Naive thymus-derived CD4-positive, alpha-beta T cell (primary cell): ENCODE measurements around the gene VAMP8. TPM values are rescaled to one million over a fixed set of nuclear protein-coding genes. Genes with fewer than 3 reads are reported as not detected.
"Not testable (repeated sequence)": the region's sequence is repeated elsewhere in the genome, so short reads cannot be mapped to it uniquely, and the experiment has no call there.

Experiments used
- ATAC-seq: fragments of 150-1000 bp; cut with Tn5 transposase; 2 replicates; pipeline ENCODE4 v1.10.0; 2021; ENCODE audit warnings: mild to moderate bottlenecking, moderate library complexity
- CTCF ChIA-PET: fragments of 350-600 bp; sonication (Branson Sonifier 250); formaldehyde crosslinking; loops from one replicate; lab custom pipeline; 2021; ENCODE audit warnings: antibody characterized with exemption; lab: Charles Lee
- POLR2A ChIA-PET: fragments of 350-600 bp; sonication (Branson Sonifier 250); formaldehyde crosslinking; loops from one replicate; lab custom pipeline; 2021; ENCODE audit warnings: antibody characterized with exemption, inconsistent platforms; lab: Charles Lee
- DNase-seq, 9 donors: peaks; one replicate each; pipeline versions ENCODE4 v3.0.0 to v3.0.0-alpha.2; 2020 to 2022; ENCODE audit warnings: mixed read lengths in 1 of 9
- H3K27ac ChIP-seq: one replicate; pipeline ENCODE4 v1.7.0; 2013; ENCODE audit warnings: mild to moderate bottlenecking, low read depth, low read length, moderate library complexity
- H3K27me3 ChIP-seq, 2 donors: one replicate each; pipeline ENCODE4 v1.7.0; 2013; ENCODE audit warnings: low read length in 2 of 2, mild to moderate bottlenecking in 2 of 2, moderate library complexity in 2 of 2; ENCODE audit not compliant: control insufficient read depth in 2 of 2, insufficient read depth in 2 of 2
- H3K36me3 ChIP-seq, 3 experiments: 1 replicate in 2 of 3; 2 replicates in 1 of 3; pipeline ENCODE4 v1.7.0; 2013; ENCODE audit warnings: low read length in 3 of 3, mild to moderate bottlenecking in 3 of 3, moderate library complexity in 1 of 3; ENCODE audit not compliant: insufficient read depth in 3 of 3, control insufficient read depth in 2 of 3
- H3K4me1 ChIP-seq, 2 donors: one replicate each; pipeline ENCODE4 v1.7.0; 2013; ENCODE audit warnings: low read length in 2 of 2, mild to moderate bottlenecking in 2 of 2, moderate library complexity in 1 of 2; ENCODE audit not compliant: control insufficient read depth in 2 of 2, insufficient read depth in 2 of 2
- H3K4me3 ChIP-seq: 2 replicates; pipeline ENCODE4 v1.7.0; 2013; ENCODE audit warnings: mild to moderate bottlenecking, low read length
- H3K9me3 ChIP-seq, 3 experiments: 1 replicate in 2 of 3; 2 replicates in 1 of 3; pipeline ENCODE4 v1.7.0; 2013; ENCODE audit warnings: low read length in 3 of 3; ENCODE audit not compliant: control insufficient read depth in 2 of 3
- H3K27ac Mint-ChIP-seq, 9 donors: one replicate each; pipeline ENCODE4 v1.8.0; 2020 to 2022; ENCODE audit warnings: mixed read lengths in 9 of 9, mild to moderate bottlenecking in 8 of 9, moderate library complexity in 5 of 9, inconsistent platforms in 2 of 9
- H3K27me3 Mint-ChIP-seq, 5 donors: one replicate each; pipeline ENCODE4 v1.8.0; 2021 to 2022; ENCODE audit warnings: mixed read lengths in 5 of 5, mild to moderate bottlenecking in 1 of 5
- H3K36me3 Mint-ChIP-seq, 5 donors: one replicate each; pipeline ENCODE4 v1.8.0; 2020 to 2022; ENCODE audit warnings: mixed read lengths in 5 of 5, mild to moderate bottlenecking in 3 of 5, inconsistent platforms in 1 of 5
- H3K4me1 Mint-ChIP-seq, 7 donors: one replicate each; pipeline ENCODE4 v1.8.0; 2020 to 2022; ENCODE audit warnings: mixed read lengths in 7 of 7, mild to moderate bottlenecking in 3 of 7, inconsistent platforms in 1 of 7
- H3K4me3 Mint-ChIP-seq, 10 donors: one replicate each; pipeline ENCODE4 v1.8.0; 2020 to 2022; ENCODE audit warnings: mild to moderate bottlenecking in 10 of 10, mixed read lengths in 10 of 10, moderate library complexity in 6 of 10, inconsistent platforms in 2 of 10
- H3K9me3 Mint-ChIP-seq, 11 donors: one replicate each; pipeline ENCODE4 v1.8.0; 2020 to 2022; ENCODE audit warnings: mixed read lengths in 11 of 11, mild to moderate bottlenecking in 4 of 11, inconsistent platforms in 1 of 11, moderate library complexity in 1 of 11
- intact Hi-C, 2 donors: fragments of 100-400 bp; cut with micrococcal nuclease; formaldehyde crosslinking; loops; one replicate each; pipeline ENCODE4 v1.15.1; 2023
- polyA plus RNA-seq, 2 donors: library from polyadenylated mRNA; unstranded; fragments of 300-500 nt; fragmentation: Illumina TruSeq; gene quantifications; one replicate each; pipeline ENCODE4 v1.2.3, GENCODE V29; 2021
- total RNA-seq, 6 experiments: library from RNA in 5 of 6; stranded (reverse) in 5 of 6; gene quantifications; 1 replicate in 5 of 6; 2 replicates in 1 of 6; pipeline ENCODE4 v1.2.3 and lab custom pipeline; 2021 to 2026

VAMP8 gene
- total and polyA plus RNA-seq, 7 experiments from 2014 or later, result 55.1 to 347 (median 120) TPM

DNA sequence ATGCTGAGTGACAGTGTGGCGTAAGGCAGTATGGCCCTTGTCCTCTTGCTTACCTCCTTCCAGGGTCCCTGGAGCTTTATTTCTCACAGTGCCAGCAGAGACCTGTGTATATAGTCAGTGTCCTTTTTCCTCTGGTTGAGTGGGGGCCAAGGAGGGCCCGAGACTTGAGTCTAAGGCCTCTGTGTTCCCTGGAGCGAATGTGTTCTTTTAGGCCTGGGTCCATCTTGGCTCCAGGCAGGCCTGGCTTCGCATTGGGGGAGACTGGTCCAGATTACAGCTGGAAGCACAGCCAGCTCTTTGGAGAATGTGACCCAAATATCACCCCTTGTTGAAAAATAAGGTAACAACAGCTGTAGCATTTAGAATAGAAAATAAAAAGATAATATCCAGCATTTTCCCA lies 11.8 kb downstream of the VAMP8 start:
- H3K27me3 ChIP-seq, result no peaks in the 10 kb centered on the region
- DNase-seq, result no peak

DNA sequence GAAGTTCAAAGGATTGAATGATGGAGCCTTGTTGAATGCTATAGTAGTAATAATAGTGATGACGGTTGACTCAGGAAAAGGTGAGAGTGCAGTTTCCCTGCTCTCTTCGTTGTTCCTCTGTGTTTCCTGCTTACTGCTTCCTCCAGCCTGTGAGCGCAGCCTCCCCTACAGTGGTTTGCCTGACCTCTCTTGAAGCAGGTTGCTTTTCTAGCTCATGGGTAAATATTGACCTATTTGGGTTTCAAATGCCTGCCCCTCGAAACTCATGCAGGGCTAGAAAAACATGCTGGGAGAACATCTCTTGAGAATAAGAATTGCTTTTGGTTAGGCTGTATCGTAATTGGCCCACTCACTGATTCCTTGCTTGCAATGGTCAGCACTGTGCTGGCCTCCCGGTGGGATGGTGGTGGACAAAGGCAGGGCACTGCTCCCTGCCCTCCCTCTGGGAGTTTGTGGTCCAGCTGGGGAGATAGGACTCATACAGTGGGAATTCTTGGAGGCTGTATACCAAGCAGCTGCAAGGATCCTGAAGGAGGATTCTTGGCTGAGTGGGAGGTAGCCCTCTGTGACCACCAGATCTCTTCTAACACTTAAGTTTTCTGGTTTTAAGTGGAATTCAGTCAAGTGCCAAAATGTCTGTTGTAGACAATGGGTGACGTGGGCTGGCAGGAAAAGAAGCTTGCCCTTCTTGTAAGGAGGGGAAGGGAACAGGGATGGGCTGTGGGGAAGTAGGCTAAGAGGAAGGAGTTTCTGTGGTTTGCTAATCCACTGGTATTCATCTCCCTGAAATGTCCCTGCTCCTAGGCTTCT lies 12.8 kb downstream of the VAMP8 start:
- peaks cover 0 to 4% (median 0%) of the 10 kb centered on the region in 5 donors for H3K36me3 Mint-ChIP-seq
- intact Hi-C loops, result no loop called here
- Histone ChIP-seq H3K27me3 (no peaks in the 10 kb centered on the region), H3K4me3 (no peak overlapping the region), H3K36me3 (no peaks in the 10 kb centered on the region), H3K27ac (no peak overlapping the region), H3K4me1 (peaks cover 14 to 26% of the 10 kb centered on the region in 2 donors), H3K9me3 (no peaks in the 10 kb centered on the region)
- H3K4me1 Mint-ChIP-seq, result peaks cover 39 to 65% (median 49%) of the 10 kb centered on the region in 7 donors
- ATAC-seq, result no peak
- H3K27me3 Mint-ChIP-seq, result no peaks in the 10 kb centered on the region
- POLR2A ChIA-PET, result interaction anchor here (0.8 to 2.1 kb wide), 8 partner anchors 11 to 29 kb away, joined by 3 to 11 read pairs (median 4); partner anchors contain the start of genes C2orf68, GGCX and TMEM150A
- DNase-seq, result no peak
- CTCF ChIA-PET, result interaction anchor here (0.6 kb wide), 1 partner anchor 791 kb away, joined by 3 read pairs; no protein-coding TSS in a partner anchor
- H3K27ac Mint-ChIP-seq, result peak overlapping the region in 5 of 9 donors; percentile 17 to 59 (median 23)
- peak overlapping the region in 1 of 10 donors; percentile 69 for H3K4me3 Mint-ChIP-seq
- peaks cover 0 to 2% (median 0%) of the 10 kb centered on the region in 11 donors for H3K9me3 Mint-ChIP-seq

More for the DNA sequence above, 11.8 kb downstream of the VAMP8 start:
- no peak overlapping the region for H3K27ac ChIP-seq
- H3K36me3 ChIP-seq, result no peaks in the 10 kb centered on the region
- ChIA-PET POLR2A (interaction anchor here (0.8 to 2.1 kb wide), 2 partner anchors 9 to 12 kb away, joined by 3 to 11 read pairs; no protein-coding TSS in a partner anchor), CTCF (no interaction called here)
- Mint-ChIP-seq H3K27ac (peak overlapping the region in 4 of 9 donors; percentile 15 to 54 (median 40)), H3K4me3 (peak overlapping the region in 1 of 10 donors; percentile 32), H3K9me3 (peaks cover 0 to 2% (median 0%) of the 10 kb centered on the region in 11 donors), H3K4me1 (peaks cover 37 to 60% (median 47%) of the 10 kb centered on the region in 7 donors), H3K36me3 (peaks cover 0 to 4% (median 0%) of the 10 kb centered on the region in 5 donors), H3K27me3 (no peaks in the 10 kb centered on the region)
- H3K9me3 ChIP-seq, result no peaks in the 10 kb centered on the region
- peaks cover 12 to 24% of the 10 kb centered on the region in 2 donors for H3K4me1 ChIP-seq
- intact Hi-C loops, result no loop called here
- no peak for ATAC-seq
- no peak overlapping the region for H3K4me3 ChIP-seq

GRCh38 chr2:85590950-85591349 lies 13.6 kb downstream of the VAMP8 start:
- CTCF ChIA-PET, result interaction anchor here (0.6 kb wide), 1 partner anchor 792 kb away, joined by 3 read pairs; no protein-coding TSS in a partner anchor
- DNase-seq (no peak), ATAC-seq (no peak)
- Mint-ChIP-seq H3K27me3 (no peaks in the 10 kb centered on the region), H3K36me3 (peaks cover 0 to 6% (median 0%) of the 10 kb centered on the region in 5 donors), H3K4me1 (peaks cover 38 to 65% (median 47%) of the 10 kb centered on the region in 7 donors), H3K9me3 (peaks cover 0 to 2% (median 0%) of the 10 kb centered on the region in 11 donors), H3K4me3 (no peak overlapping the region), H3K27ac (peak overlapping the region in 4 of 9 donors; percentile 23 to 46 (median 37))
- peaks cover 7 to 18% of the 10 kb centered on the region in 2 donors for H3K4me1 ChIP-seq
- intact Hi-C loops, result no loop called here
- POLR2A ChIA-PET, result interaction anchor here (0.6 to 1.6 kb wide), 7 partner anchors 10 to 30 kb away, joined by 3 to 5 read pairs (median 3); partner anchors contain the start of genes C2orf68, GGCX and TMEM150A
- H3K27ac ChIP-seq, result no peak overlapping the region
- H3K9me3 ChIP-seq, result no peaks in the 10 kb centered on the region
- H3K27me3 ChIP-seq, result no peaks in the 10 kb centered on the region
- H3K36me3 ChIP-seq, result no peaks in the 10 kb centered on the region
- H3K4me3 ChIP-seq, result no peak overlapping the region

DNA sequence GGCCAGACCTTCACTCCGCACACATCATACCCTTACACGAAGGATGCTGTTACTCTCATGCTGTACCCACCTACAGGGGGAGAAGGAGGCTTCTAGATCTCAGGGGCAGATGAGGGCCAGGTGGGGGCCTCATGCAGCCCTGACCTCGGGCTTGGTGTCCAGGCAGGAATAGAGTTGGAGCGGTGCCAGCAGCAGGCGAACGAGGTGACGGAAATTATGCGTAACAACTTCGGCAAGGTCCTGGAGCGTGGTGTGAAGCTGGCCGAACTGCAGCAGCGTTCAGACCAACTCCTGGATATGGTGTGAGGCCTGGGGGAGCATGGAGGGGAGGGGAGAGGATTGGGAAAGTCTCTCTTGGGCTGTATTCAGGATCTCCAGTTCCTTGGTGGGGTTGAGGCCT lies 14.2 kb downstream of the VAMP8 start:
- H3K4me3 Mint-ChIP-seq, result no peak overlapping the region

DNA sequence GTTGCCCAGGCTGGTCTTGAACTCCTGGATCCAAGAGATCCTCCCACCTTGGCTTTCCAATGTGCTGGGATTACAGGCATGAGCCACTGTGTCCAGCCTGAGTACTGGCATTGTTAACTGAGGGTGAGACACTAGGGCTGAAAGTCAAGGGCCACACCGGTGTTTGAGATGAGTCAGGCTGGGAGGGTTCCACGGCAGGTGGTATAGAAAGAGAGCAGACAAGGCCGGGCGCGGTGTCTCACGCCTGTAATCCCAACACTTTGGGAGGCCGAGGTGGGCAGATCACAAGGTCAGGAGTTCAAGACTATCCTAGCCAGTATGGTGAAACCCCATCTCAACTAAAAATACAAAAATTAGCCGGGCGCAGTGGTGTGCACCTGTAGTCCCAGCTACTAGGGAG lies 14.9 kb downstream of the VAMP8 start:
- CTCF ChIA-PET, intact Hi-C loops, H3K36me3 Mint-ChIP-seq, H3K9me3 Mint-ChIP-seq, H3K4me3 ChIP-seq, ATAC-seq, H3K9me3 ChIP-seq, H3K27me3 Mint-ChIP-seq, H3K27ac ChIP-seq, DNase-seq, H3K36me3 ChIP-seq, H3K27me3 ChIP-seq: not testable (repeated sequence)
- peaks cover 15 to 25% of the 10 kb centered on the region in 2 donors for H3K4me1 ChIP-seq
- Mint-ChIP-seq H3K27ac (peak overlapping the region in 2 of 9 donors; percentile 66 to 71), H3K4me1 (peaks cover 35 to 66% (median 52%) of the 10 kb centered on the region in 7 donors), H3K4me3 (peak overlapping the region in 1 of 10 donors; percentile 34)
- POLR2A ChIA-PET, result interaction anchor here (1.0 to 5.3 kb wide), 4 partner anchors 7 to 31 kb away, joined by 3 to 85 read pairs (median 15); partner anchors contain the start of genes GGCX, USP39 and VAMP5

More for the DNA sequence above, 14.2 kb downstream of the VAMP8 start:
- DNase-seq, result no peak
- Histone ChIP-seq H3K27me3 (no peaks in the 10 kb centered on the region), H3K36me3 (no peaks in the 10 kb centered on the region), H3K27ac (no peak overlapping the region), H3K4me3 (no peak overlapping the region), H3K4me1 (peaks cover 12 to 21% of the 10 kb centered on the region in 2 donors), H3K9me3 (no peaks in the 10 kb centered on the region)
- Mint-ChIP-seq H3K27ac (peak overlapping the region in 3 of 9 donors; percentile 38 to 70 (median 69)), H3K9me3 (peaks cover 0 to 2% (median 0%) of the 10 kb centered on the region in 11 donors), H3K36me3 (peaks cover 0 to 6% (median 0%) of the 10 kb centered on the region in 5 donors), H3K4me1 (peaks cover 36 to 66% (median 50%) of the 10 kb centered on the region in 7 donors), H3K27me3 (no peaks in the 10 kb centered on the region)
- CTCF ChIA-PET, result no interaction called here
- POLR2A ChIA-PET, result interaction anchor here (1.0 to 1.6 kb wide), 6 partner anchors 10 to 30 kb away, joined by 3 to 5 read pairs (median 4); partner anchors contain the start of genes C2orf68, GGCX and TMEM150A
- intact Hi-C loops, result no loop called here
- no peak for ATAC-seq

DNA sequence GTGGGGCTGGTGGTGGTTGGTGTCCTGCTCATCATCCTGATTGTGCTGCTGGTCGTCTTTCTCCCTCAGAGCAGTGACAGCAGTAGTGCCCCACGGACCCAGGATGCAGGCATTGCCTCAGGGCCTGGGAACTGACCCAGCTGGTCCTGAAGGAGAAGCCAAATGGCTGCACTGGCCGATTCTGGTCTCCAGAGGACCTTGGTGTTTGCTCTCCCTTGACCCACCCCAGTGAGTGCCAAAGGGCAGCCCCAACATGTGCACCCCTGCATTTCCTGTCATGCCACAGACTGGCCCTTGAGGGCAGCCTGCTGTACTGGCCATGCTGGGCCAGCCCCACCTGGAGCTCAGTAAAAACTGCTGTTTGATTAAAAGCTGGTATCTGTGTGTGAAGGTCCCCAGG lies 15.6 kb downstream of the VAMP8 start:
- Mint-ChIP-seq H3K27ac (peak overlapping the region in 5 of 9 donors; percentile 9 to 68 (median 60)), H3K4me3 (peak overlapping the region in 1 of 10 donors; percentile 20), H3K36me3 (peaks cover 0 to 6% (median 0%) of the 10 kb centered on the region in 5 donors), H3K4me1 (peaks cover 29 to 60% (median 46%) of the 10 kb centered on the region in 7 donors), H3K27me3 (no peaks in the 10 kb centered on the region), H3K9me3 (peaks cover 0 to 2% (median 0%) of the 10 kb centered on the region in 11 donors)
- Histone ChIP-seq H3K27ac (no peak overlapping the region), H3K4me3 (no peak overlapping the region), H3K36me3 (peaks cover 0 to 8% (median 0%) of the 10 kb centered on the region in 3 experiments), H3K4me1 (peaks cover 15 to 18% of the 10 kb centered on the region in 2 donors), H3K27me3 (no peaks in the 10 kb centered on the region), H3K9me3 (no peaks in the 10 kb centered on the region)
- ATAC-seq (no peak), DNase-seq (no peak)
- intact Hi-C loops, result no loop called here
- POLR2A ChIA-PET, result interaction anchor here (1.1 to 5.3 kb wide), 3 partner anchors 8 to 32 kb away, joined by 3 to 85 read pairs (median 27); partner anchors contain the start of genes GGCX, USP39 and VAMP5
- CTCF ChIA-PET, result no interaction called here
